Fibroblast of lung (primary cell): ENCODE data around the gene CHTF8. TPM values are rescaled to one million over a fixed set of nuclear protein-coding genes. Genes with fewer than 3 reads are reported as not detected.

Experiments
- DNase-seq, 2 donors: peaks; one replicate each; pipeline versions ENCODE4 v3.0.0 to v3.0.0-alpha.2; 2010; ENCODE audit warnings: low read depth in 2 of 2
- H2AFZ ChIP-seq: 2 replicates; pipeline ENCODE4 v1.5.1; 2012; ENCODE audit warnings: low read length, control low read depth, inconsistent platforms
- H3K27ac ChIP-seq: 2 replicates; pipeline ENCODE4 v1.5.1; 2011; ENCODE audit warnings: low read length, control low read depth; ENCODE audit not compliant: insufficient read depth
- H3K27me3 ChIP-seq: 2 replicates; pipeline ENCODE4 v1.5.1; 2011; ENCODE audit warnings: mild to moderate bottlenecking, low read length; ENCODE audit not compliant: control insufficient read depth, insufficient read depth
- H3K36me3 ChIP-seq: 2 replicates; pipeline ENCODE4 v1.5.1; 2011; ENCODE audit warnings: low read length; ENCODE audit not compliant: control insufficient read depth, insufficient read depth
- H3K4me1 ChIP-seq: 2 replicates; pipeline ENCODE4 v1.5.1; 2011; ENCODE audit warnings: low read length; ENCODE audit not compliant: control insufficient read depth, insufficient read depth; ENCODE audit errors: extremely low read depth
- H3K4me2 ChIP-seq: 2 replicates; pipeline ENCODE4 v1.5.1; 2011; ENCODE audit warnings: low read length, control low read depth; ENCODE audit not compliant: insufficient read depth; ENCODE audit errors: extremely low read depth
- H3K4me3 ChIP-seq, 4 experiments: fragments of 200-600 bp in 1 of 4; sonication (generic) in 1 of 4; replicated peaks in 1 of 4; 2 replicates each; pipeline ENCODE4 v1.5.1; 2011 to 2016; ENCODE audit warnings: low read length in 4 of 4, low read depth in 3 of 4, mild to moderate bottlenecking in 3 of 4, control low read depth in 2 of 4, inconsistent platforms in 1 of 4, mixed read lengths in 1 of 4; ENCODE audit not compliant: insufficient read depth in 1 of 4; ENCODE audit errors: control extremely low read depth in 1 of 4
- H3K79me2 ChIP-seq: 2 replicates; pipeline ENCODE4 v1.5.1; 2012; ENCODE audit warnings: mild to moderate bottlenecking, low read length, inconsistent platforms; ENCODE audit not compliant: control insufficient read depth, insufficient read depth
- H3K9ac ChIP-seq: 2 replicates; pipeline ENCODE4 v1.5.1; 2011; ENCODE audit warnings: mild to moderate bottlenecking, low read length, control low read depth; ENCODE audit not compliant: insufficient read depth
- H3K9me3 ChIP-seq: 2 replicates; pipeline ENCODE4 v1.5.1; 2012; ENCODE audit warnings: low read depth, low read length; ENCODE audit not compliant: control insufficient read depth, insufficient read depth
- H4K20me1 ChIP-seq: 2 replicates; pipeline ENCODE4 v1.5.1; 2011; ENCODE audit warnings: low read length; ENCODE audit not compliant: control insufficient read depth, insufficient read depth; ENCODE audit errors: extremely low read depth
- CTCF ChIP-seq, 2 donors: IDR thresholded peaks in 1 of 2; conservative IDR thresholded peaks in 1 of 2; 1 replicate in 1 of 2; 2 replicates in 1 of 2; pipeline ENCODE4 v1.5.1; 2011 to 2012; ENCODE audit warnings: low read length in 2 of 2, control low read depth in 1 of 2, inconsistent platforms in 1 of 2, low read depth in 1 of 2, mild to moderate bottlenecking in 1 of 2
- EZH2 ChIP-seq: IDR thresholded peaks from 2 replicates; pipeline ENCODE4 v1.5.1; 2012; ENCODE audit warnings: low read length, control low read depth, mild to moderate bottlenecking; ENCODE audit errors: missing control alignments
- polyA plus RNA-seq, 2 donors: library from polyadenylated mRNA; depleted of rRNA in 1 of 2; stranded (reverse) in 1 of 2; unstranded in 1 of 2; fragments of >200 nt; gene quantifications; 2 replicates each; pipeline ENCODE4 v1.2.1, GENCODE V29; 2011 to 2012; ENCODE audit warnings: missing spikeins in 1 of 2
- total RNA-seq: library from RNA; depleted of rRNA; stranded (reverse); fragments of >200 nt; gene quantifications from 2 replicates; pipeline ENCODE4 v1.2.1, GENCODE V29; 2014

Gene CHTF8
- total and polyA plus RNA-seq, 2 donors (not counting 1 experiment from before 2014, with no cell fraction given): 55.7 to 74.3 TPM

- no peak overlapping the region for H3K4me2 ChIP-seq
- TF ChIP-seq CTCF (conservative IDR thresholded peaks at IDR 0.05 in 1 of 2, IDR thresholded peaks at IDR 0.05 in 1 of 2; ENCODE audit: low read depth in 1 of 2, low read length in 2 of 2) (no peak), EZH2 (no peak)
- no peak overlapping the region for H3K9ac ChIP-seq
- peaks cover 11% of the 10 kb centered on the region for H3K36me3 ChIP-seq
- no peaks in the 10 kb centered on the region for H3K79me2 ChIP-seq
- no peaks in the 10 kb centered on the region for H3K27me3 ChIP-seq
- H3K9me3 ChIP-seq: no peaks in the 10 kb centered on the region
- no peak for DNase-seq
- H2AFZ ChIP-seq: no peak overlapping the region
- H4K20me1 ChIP-seq: no peaks in the 10 kb centered on the region
- H3K4me3 ChIP-seq: no peak overlapping the region
- no peaks in the 10 kb centered on the region for H3K4me1 ChIP-seq
- no peak overlapping the region for H3K27ac ChIP-seq
These were observed 17.9 kb downstream of the CHTF8 start for GRCh38 chr16:69114346-69114975.

GRCh38 chr16:69113216-69113615, 19.2 kb downstream of the CHTF8 start:
- Histone ChIP-seq H3K9me3 (no peaks in the 10 kb centered on the region), H4K20me1 (no peaks in the 10 kb centered on the region)

More at GRCh38 chr16:69113216-69113615, 19.2 kb downstream of the CHTF8 start:
- TF ChIP-seq EZH2 (no peak), CTCF (conservative IDR thresholded peaks at IDR 0.05 in 1 of 2, IDR thresholded peaks at IDR 0.05 in 1 of 2; ENCODE audit: low read depth in 1 of 2, low read length in 2 of 2) (no peak)
- H3K4me2 ChIP-seq: no peak overlapping the region
- H3K36me3 ChIP-seq: peaks cover 4% of the 10 kb centered on the region
- H3K79me2 ChIP-seq: no peaks in the 10 kb centered on the region
- no peaks in the 10 kb centered on the region for H3K27me3 ChIP-seq
- H2AFZ ChIP-seq: no peak overlapping the region
- no peak overlapping the region for H3K9ac ChIP-seq
- H3K4me3 ChIP-seq: no peak overlapping the region
- no peaks in the 10 kb centered on the region for H3K4me1 ChIP-seq
- no peak overlapping the region for H3K27ac ChIP-seq
- no peak for DNase-seq
